SK-N-SH treated with all-trans-retinoic acid at 6 μM for 48 hours (cell line): ENCODE data around the gene UCKL1.

ENCODE experiments used
- ARNTL ChIP-seq: fragments of 450-650 bp; formaldehyde crosslinking; IDR thresholded peaks from 2 replicates; pipeline ENCODE4 v1.5.0; 2020; ENCODE audit warnings: low read depth, mild to moderate bottlenecking, moderate library complexity, borderline replicate concordance
- PATZ1 ChIP-seq: fragments of 250-450 bp; sonication (Bioruptor Pico); IDR thresholded peaks from 2 replicates; pipeline ENCODE4 v1.8.0; 2020; ENCODE audit warnings: mild to moderate bottlenecking, moderate library complexity, borderline replicate concordance
- PPARA ChIP-seq: fragments of 250-450 bp; sonication (Bioruptor Pico); IDR thresholded peaks from 2 replicates; pipeline ENCODE4 v1.5.0; 2020; ENCODE audit warnings: mild to moderate bottlenecking, borderline replicate concordance
- RARB ChIP-seq: fragments of 250-450 bp; sonication (Bioruptor Pico); IDR thresholded peaks from 2 replicates; pipeline ENCODE4 v1.8.0; 2021; ENCODE audit warnings: mild to moderate bottlenecking, moderate library complexity
- SNAI2 ChIP-seq: fragments of 250-450 bp; sonication (Bioruptor Pico); IDR thresholded peaks from 2 replicates; pipeline ENCODE4 v1.5.0; 2020; ENCODE audit warnings: mild to moderate bottlenecking, moderate library complexity
- ZC3H10 ChIP-seq: fragments of 250-450 bp; sonication (Bioruptor Pico); IDR thresholded peaks from 2 replicates; pipeline ENCODE4 v1.5.1; 2021; ENCODE audit warnings: mild to moderate bottlenecking, moderate library complexity
- ZFP30 ChIP-seq: fragments of 450-650 bp; formaldehyde crosslinking; IDR thresholded peaks from 2 replicates; pipeline ENCODE4 v1.5.0; 2022; ENCODE audit warnings: mild to moderate bottlenecking, moderate library complexity
- TF ChIP-seq, protein P1 (sequence below): fragments of 250-450 bp; sonication (Bioruptor Pico); IDR thresholded peaks from 2 replicates; pipeline ENCODE4 v1.5.1; 2020; ENCODE audit warnings: low read depth, mild to moderate bottlenecking, moderate library complexity
- TF ChIP-seq, protein P2 (sequence below): fragments of 250-450 bp; sonication (Bioruptor Pico); IDR thresholded peaks from 2 replicates; pipeline ENCODE4 v1.8.0; 2021; ENCODE audit warnings: low read depth, mild to moderate bottlenecking, moderate library complexity, borderline replicate concordance

- TF ChIP-seq, protein P1, sequence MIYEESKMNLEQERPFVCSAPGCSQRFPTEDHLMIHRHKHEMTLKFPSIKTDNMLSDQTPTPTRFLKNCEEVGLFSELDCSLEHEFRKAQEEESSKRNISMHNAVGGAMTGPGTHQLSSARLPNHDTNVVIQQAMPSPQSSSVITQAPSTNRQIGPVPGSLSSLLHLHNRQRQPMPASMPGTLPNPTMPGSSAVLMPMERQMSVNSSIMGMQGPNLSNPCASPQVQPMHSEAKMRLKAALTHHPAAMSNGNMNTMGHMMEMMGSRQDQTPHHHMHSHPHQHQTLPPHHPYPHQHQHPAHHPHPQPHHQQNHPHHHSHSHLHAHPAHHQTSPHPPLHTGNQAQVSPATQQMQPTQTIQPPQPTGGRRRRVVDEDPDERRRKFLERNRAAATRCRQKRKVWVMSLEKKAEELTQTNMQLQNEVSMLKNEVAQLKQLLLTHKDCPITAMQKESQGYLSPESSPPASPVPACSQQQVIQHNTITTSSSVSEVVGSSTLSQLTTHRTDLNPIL (CRISPR knock-in tag), result no peak
- TF ChIP-seq, protein P2, sequence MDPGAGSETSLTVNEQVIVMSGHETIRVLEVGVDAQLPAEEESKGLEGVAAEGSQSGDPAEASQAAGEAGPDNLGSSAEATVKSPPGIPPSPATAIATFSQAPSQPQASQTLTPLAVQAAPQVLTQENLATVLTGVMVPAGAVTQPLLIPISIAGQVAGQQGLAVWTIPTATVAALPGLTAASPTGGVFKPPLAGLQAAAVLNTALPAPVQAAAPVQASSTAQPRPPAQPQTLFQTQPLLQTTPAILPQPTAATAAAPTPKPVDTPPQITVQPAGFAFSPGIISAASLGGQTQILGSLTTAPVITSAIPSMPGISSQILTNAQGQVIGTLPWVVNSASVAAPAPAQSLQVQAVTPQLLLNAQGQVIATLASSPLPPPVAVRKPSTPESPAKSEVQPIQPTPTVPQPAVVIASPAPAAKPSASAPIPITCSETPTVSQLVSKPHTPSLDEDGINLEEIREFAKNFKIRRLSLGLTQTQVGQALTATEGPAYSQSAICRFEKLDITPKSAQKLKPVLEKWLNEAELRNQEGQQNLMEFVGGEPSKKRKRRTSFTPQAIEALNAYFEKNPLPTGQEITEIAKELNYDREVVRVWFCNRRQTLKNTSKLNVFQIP (CRISPR knock-in tag), result no peak
- no peak for TF ChIP-seq PATZ1
- no peak for TF ChIP-seq SNAI2
- no peak for TF ChIP-seq ARNTL (CRISPR knock-in tag)
- no peak for TF ChIP-seq PPARA (CRISPR knock-in tag)
- no peak for TF ChIP-seq ZFP30 (CRISPR knock-in tag)
- TF ChIP-seq ZC3H10 (CRISPR knock-in tag), result no peak
- TF ChIP-seq RARB (CRISPR knock-in tag), result no peak
Measured at GRCh38 chr20:63915471-63915870, 40.7 kb downstream of the UCKL1 start.
